GM23338 (cell line): ENCODE results near the gene CLDN15. TPM values are rescaled to one million over a fixed set of nuclear protein-coding genes. Genes with fewer than 3 reads are reported as not detected.

Experiments
- ATAC-seq: fragments of 200-7000 bp; cut with Tn5 transposase; 3 replicates; pipeline ENCODE4 v1.9.1; 2020
- DNase-seq: peaks from one replicate; pipeline ENCODE4 v3.0.0-alpha.2; 2015; ENCODE audit warnings: low spot score
- H2AFZ ChIP-seq: fragments of 200-600 bp; sonication (generic); 2 replicates; pipeline ENCODE4 v1.8.0; 2016; ENCODE audit warnings: antibody characterized with exemption, mild to moderate bottlenecking, moderate library complexity
- H3F3A ChIP-seq: fragments of 200-600 bp; sonication (generic); replicated peaks from 2 replicates; pipeline ENCODE4 v1.8.0; 2017; ENCODE audit warnings: antibody characterized with exemption, mixed run types, low read depth
- H3K27ac ChIP-seq: fragments of 200-600 bp; sonication (generic); 2 replicates; pipeline ENCODE4 v1.6.1; 2016; ENCODE audit warnings: low read depth
- H3K27me3 ChIP-seq: fragments of 200-600 bp; sonication (generic); 2 replicates; pipeline ENCODE4 v1.8.0; 2016; ENCODE audit warnings: mild to moderate bottlenecking, mixed run types, moderate library complexity; ENCODE audit not compliant: insufficient read depth
- H3K36me3 ChIP-seq: fragments of 200-600 bp; sonication (generic); 2 replicates; pipeline ENCODE4 v1.8.0; 2016; ENCODE audit warnings: mild to moderate bottlenecking; ENCODE audit not compliant: insufficient read depth
- H3K4me1 ChIP-seq: fragments of 200-600 bp; sonication (generic); 2 replicates; pipeline ENCODE4 v1.8.0; 2016; ENCODE audit warnings: mild to moderate bottlenecking, moderate library complexity; ENCODE audit not compliant: insufficient read depth
- H3K4me2 ChIP-seq: fragments of 200-600 bp; sonication (generic); 2 replicates; pipeline ENCODE4 v1.7.1; 2017; ENCODE audit warnings: mixed run types
- H3K4me3 ChIP-seq: fragments of 200-600 bp; sonication (generic); 2 replicates; pipeline ENCODE4 v1.6.1; 2016; ENCODE audit warnings: mixed run types
- H3K79me2 ChIP-seq: fragments of 200-600 bp; sonication (generic); replicated peaks from 2 replicates; pipeline ENCODE4 v1.8.0; 2017; ENCODE audit warnings: mild to moderate bottlenecking; ENCODE audit not compliant: insufficient read depth
- H3K9me2 ChIP-seq: fragments of 200-600 bp; sonication (generic); 2 replicates; pipeline ENCODE4 v1.8.0; 2017; ENCODE audit not compliant: insufficient read depth
- H4K20me1 ChIP-seq: fragments of 200-600 bp; sonication (generic); replicated peaks from 2 replicates; pipeline ENCODE4 v1.8.0; 2017; ENCODE audit warnings: mild to moderate bottlenecking; ENCODE audit not compliant: insufficient read depth
- H3K27ac Mint-ChIP-seq: 2 replicates; pipeline ENCODE4 v1.8.0; 2020; ENCODE audit warnings: inconsistent platforms, mild to moderate bottlenecking, moderate library complexity, mixed read lengths
- H3K27me3 Mint-ChIP-seq: 3 replicates; pipeline ENCODE4 v1.8.0; 2022; ENCODE audit warnings: low read depth, mild to moderate bottlenecking, moderate library complexity, mixed read lengths, inconsistent platforms; ENCODE audit not compliant: insufficient read depth, poor library complexity
- H3K36me3 Mint-ChIP-seq: 3 replicates; pipeline ENCODE4 v1.8.0; 2021; ENCODE audit warnings: low read depth, mild to moderate bottlenecking, inconsistent platforms, moderate library complexity, mixed read lengths
- H3K4me1 Mint-ChIP-seq: 3 replicates; pipeline ENCODE4 v1.8.0; 2020; ENCODE audit warnings: mild to moderate bottlenecking, inconsistent platforms, mixed read lengths
- H3K4me3 Mint-ChIP-seq: 3 replicates; pipeline ENCODE4 v1.8.0; 2021; ENCODE audit warnings: moderate library complexity, mild to moderate bottlenecking, inconsistent platforms, mixed read lengths
- H3K9me3 Mint-ChIP-seq: 3 replicates; pipeline ENCODE4 v1.8.0; 2020; ENCODE audit warnings: moderate library complexity, mild to moderate bottlenecking, inconsistent platforms, mixed read lengths
- CREB1 ChIP-seq: fragments of 250-450 bp; sonication (Bioruptor Pico); IDR thresholded peaks from 2 replicates; pipeline ENCODE4 v1.5.0; 2020; ENCODE audit warnings: low read depth, mild to moderate bottlenecking, moderate library complexity
- CTCF ChIP-seq, 2 experiments: fragments of 200-600 bp in 1 of 2; sonication (generic) in 1 of 2; conservative IDR thresholded peaks; 2 replicates each; pipeline versions ENCODE4 v1.5.1 to v1.6.1; 2016 to 2017; ENCODE audit warnings: antibody characterized with exemption in 2 of 2, low read depth in 2 of 2, mild to moderate bottlenecking in 2 of 2, moderate library complexity in 1 of 2
- ETS1 ChIP-seq: IDR thresholded peaks from 2 replicates; pipeline ENCODE4 v1.6.1; 2016; ENCODE audit warnings: antibody characterized with exemption
- EZH2 ChIP-seq: fragments of 200-600 bp; sonication (generic); IDR thresholded peaks from one replicate; pipeline ENCODE4 v1.8.0; 2017; ENCODE audit warnings: antibody characterized with exemption, mild to moderate bottlenecking, low read depth; ENCODE audit not compliant: unreplicated experiment
- EZH2phosphoT487 ChIP-seq: fragments of 200-600 bp; sonication (generic); IDR thresholded peaks from one replicate; pipeline ENCODE4 v1.8.1; 2018; ENCODE audit warnings: antibody characterized with exemption; ENCODE audit not compliant: unreplicated experiment
- JUNB ChIP-seq: IDR thresholded peaks from one replicate; pipeline ENCODE4 v1.6.1; 2016; ENCODE audit warnings: antibody characterized with exemption; ENCODE audit not compliant: unreplicated experiment
- NANOG ChIP-seq: IDR thresholded peaks from 2 replicates; pipeline ENCODE4 v1.6.1; 2016; ENCODE audit warnings: antibody characterized with exemption, borderline replicate concordance
- POLR2AphosphoS5 ChIP-seq: IDR thresholded peaks from 2 replicates; pipeline ENCODE4 v1.6.1; 2016; ENCODE audit warnings: antibody characterized with exemption, low read depth
- REST ChIP-seq: IDR thresholded peaks from one replicate; pipeline ENCODE4 v1.6.1; 2018; ENCODE audit warnings: antibody characterized with exemption; ENCODE audit not compliant: unreplicated experiment
- STAT1 ChIP-seq: IDR thresholded peaks from one replicate; pipeline ENCODE4 v1.6.1; 2016; ENCODE audit warnings: antibody characterized with exemption; ENCODE audit not compliant: unreplicated experiment
- ZNF114 ChIP-seq: fragments of 250-450 bp; sonication (Bioruptor Pico); IDR thresholded peaks from 2 replicates; pipeline ENCODE4 v1.5.0; 2020; ENCODE audit warnings: mild to moderate bottlenecking, moderate library complexity
- ZNF331 ChIP-seq: fragments of 250-450 bp; sonication (Bioruptor Pico); IDR thresholded peaks from 2 replicates; pipeline ENCODE4 v1.5.0; 2020; ENCODE audit warnings: low read depth, mild to moderate bottlenecking, moderate library complexity
- polyA plus RNA-seq: library from polyadenylated mRNA; unstranded; fragments of >200 nt; fragmentation: Nextera tagmentation; extraction: Ambion mirVana; gene quantifications from 2 replicates; pipeline ENCODE4 v1.2.1, GENCODE V29; 2016
- total RNA-seq: library from RNA; depleted of rRNA; stranded (reverse); fragments of >200 nt; shearing (Covaris generic); gene quantifications from 2 replicates; pipeline ENCODE4 v1.2.3, GENCODE V29; 2014
- TF ChIP-seq, protein P1 (sequence below): fragments of 250-450 bp; sonication (Bioruptor Pico); IDR thresholded peaks from 2 replicates; pipeline ENCODE4 v1.5.0; 2020; ENCODE audit warnings: mild to moderate bottlenecking, moderate library complexity

CLDN15 gene
- total and polyA plus RNA-seq, 2 experiments from 2014 or later: 3.6 to 4.1 TPM

DNA sequence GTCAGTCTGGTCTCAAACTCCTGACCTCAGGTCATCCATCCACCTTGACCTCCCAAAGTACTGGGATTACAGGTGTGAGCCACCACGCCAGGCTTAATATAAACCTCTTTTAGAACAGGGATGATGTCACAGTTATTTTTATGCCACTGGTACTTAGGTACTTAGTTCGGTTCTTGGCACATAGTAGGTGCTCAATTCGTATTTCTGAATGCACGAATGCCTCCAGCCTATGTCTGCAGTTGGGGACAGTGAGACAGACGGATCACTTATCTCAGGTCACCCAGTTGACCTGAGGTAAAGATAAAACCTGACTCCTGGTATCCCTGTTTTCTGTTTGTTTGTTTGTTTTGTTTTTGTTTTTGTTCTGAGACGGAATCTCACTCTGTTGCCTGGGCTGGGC is 51.4 kb downstream of the CLDN15 start:
- H2AFZ ChIP-seq: no peak overlapping the region
- no peak overlapping the region for H3K4me3 ChIP-seq
- Mint-ChIP-seq H3K36me3 (no peaks in the 10 kb centered on the region), H3K4me3 (no peak overlapping the region), H3K27me3 (peaks cover 12% of the 10 kb centered on the region), H3K27ac (no peak overlapping the region), H3K9me3 (no peaks in the 10 kb centered on the region), H3K4me1 (peaks cover 7% of the 10 kb centered on the region)
- no peaks in the 10 kb centered on the region for H3K4me1 ChIP-seq
- 0 out of 2 replicates have a peak, but pooled peaks cover 4% of the 10 kb centered on the region for H3F3A ChIP-seq
- no peak overlapping the region for H3K27ac ChIP-seq
- no peak overlapping the region for H3K4me2 ChIP-seq
- H3K9me2 ChIP-seq: no peaks in the 10 kb centered on the region
- no peaks in the 10 kb centered on the region for H3K36me3 ChIP-seq
- H3K27me3 ChIP-seq: peaks cover 5% of the 10 kb centered on the region
- no peaks in the 10 kb centered on the region for H3K79me2 ChIP-seq
- DNase-seq: no peak
- TF ChIP-seq ZNF331 (no peak), CREB1 (CRISPR knock-in tag) (no peak), JUNB (no peak), ETS1 (no peak), EZH2phosphoT487 (no peak), EZH2 (no peak), STAT1 (no peak), REST (no peak), ZNF114 (CRISPR knock-in tag) (no peak), NANOG (no peak), POLR2AphosphoS5 (no peak), CTCF (conservative IDR thresholded peaks at IDR 0.05; ENCODE audit: low read depth in 2 of 2) (no peak)
- TF ChIP-seq, protein P1, sequence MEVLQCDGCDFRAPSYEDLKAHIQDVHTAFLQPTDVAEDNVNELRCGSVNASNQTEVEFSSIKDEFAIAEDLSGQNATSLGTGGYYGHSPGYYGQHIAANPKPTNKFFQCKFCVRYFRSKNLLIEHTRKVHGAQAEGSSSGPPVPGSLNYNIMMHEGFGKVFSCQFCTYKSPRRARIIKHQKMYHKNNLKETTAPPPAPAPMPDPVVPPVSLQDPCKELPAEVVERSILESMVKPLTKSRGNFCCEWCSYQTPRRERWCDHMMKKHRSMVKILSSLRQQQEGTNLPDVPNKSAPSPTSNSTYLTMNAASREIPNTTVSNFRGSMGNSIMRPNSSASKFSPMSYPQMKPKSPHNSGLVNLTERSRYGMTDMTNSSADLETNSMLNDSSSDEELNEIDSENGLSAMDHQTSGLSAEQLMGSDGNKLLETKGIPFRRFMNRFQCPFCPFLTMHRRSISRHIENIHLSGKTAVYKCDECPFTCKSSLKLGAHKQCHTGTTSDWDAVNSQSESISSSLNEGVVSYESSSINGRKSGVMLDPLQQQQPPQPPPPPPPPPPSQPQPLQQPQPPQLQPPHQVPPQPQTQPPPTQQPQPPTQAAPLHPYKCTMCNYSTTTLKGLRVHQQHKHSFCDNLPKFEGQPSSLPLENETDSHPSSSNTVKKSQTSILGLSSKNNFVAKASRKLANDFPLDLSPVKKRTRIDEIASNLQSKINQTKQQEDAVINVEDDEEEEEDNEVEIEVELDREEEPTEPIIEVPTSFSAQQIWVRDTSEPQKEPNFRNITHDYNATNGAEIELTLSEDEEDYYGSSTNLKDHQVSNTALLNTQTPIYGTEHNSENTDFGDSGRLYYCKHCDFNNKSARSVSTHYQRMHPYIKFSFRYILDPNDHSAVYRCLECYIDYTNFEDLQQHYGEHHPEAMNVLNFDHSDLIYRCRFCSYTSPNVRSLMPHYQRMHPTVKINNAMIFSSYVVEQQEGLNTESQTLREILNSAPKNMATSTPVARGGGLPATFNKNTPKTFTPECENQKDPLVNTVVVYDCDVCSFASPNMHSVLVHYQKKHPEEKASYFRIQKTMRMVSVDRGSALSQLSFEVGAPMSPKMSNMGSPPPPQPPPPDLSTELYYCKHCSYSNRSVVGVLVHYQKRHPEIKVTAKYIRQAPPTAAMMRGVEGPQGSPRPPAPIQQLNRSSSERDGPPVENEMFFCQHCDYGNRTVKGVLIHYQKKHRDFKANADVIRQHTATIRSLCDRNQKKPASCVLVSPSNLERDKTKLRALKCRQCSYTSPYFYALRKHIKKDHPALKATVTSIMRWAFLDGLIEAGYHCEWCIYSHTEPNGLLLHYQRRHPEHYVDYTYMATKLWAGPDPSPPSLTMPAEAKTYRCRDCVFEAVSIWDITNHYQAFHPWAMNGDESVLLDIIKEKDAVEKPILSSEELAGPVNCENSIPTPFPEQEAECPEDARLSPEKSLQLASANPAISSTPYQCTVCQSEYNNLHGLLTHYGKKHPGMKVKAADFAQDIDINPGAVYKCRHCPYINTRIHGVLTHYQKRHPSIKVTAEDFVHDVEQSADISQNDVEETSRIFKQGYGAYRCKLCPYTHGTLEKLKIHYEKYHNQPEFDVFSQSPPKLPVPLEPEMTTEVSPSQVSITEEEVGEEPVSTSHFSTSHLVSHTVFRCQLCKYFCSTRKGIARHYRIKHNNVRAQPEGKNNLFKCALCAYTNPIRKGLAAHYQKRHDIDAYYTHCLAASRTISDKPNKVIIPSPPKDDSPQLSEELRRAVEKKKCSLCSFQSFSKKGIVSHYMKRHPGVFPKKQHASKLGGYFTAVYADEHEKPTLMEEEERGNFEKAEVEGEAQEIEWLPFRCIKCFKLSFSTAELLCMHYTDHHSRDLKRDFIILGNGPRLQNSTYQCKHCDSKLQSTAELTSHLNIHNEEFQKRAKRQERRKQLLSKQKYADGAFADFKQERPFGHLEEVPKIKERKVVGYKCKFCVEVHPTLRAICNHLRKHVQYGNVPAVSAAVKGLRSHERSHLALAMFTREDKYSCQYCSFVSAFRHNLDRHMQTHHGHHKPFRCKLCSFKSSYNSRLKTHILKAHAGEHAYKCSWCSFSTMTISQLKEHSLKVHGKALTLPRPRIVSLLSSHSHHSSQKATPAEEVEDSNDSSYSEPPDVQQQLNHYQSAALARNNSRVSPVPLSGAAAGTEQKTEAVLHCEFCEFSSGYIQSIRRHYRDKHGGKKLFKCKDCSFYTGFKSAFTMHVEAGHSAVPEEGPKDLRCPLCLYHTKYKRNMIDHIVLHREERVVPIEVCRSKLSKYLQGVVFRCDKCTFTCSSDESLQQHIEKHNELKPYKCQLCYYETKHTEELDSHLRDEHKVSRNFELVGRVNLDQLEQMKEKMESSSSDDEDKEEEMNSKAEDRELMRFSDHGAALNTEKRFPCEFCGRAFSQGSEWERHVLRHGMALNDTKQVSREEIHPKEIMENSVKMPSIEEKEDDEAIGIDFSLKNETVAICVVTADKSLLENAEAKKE: no peak
- H4K20me1 ChIP-seq: no peaks in the 10 kb centered on the region
- no peak for ATAC-seq
